GM19351 (cell line): ENCODE results near the gene CDC42EP4.

Experiments used
- ATAC-seq: cut with Tn5 transposase; IDR thresholded peaks from one replicate; pipeline ENCODE4 v1.9.1; 2021; ENCODE audit warnings: mild to moderate bottlenecking, moderate library complexity; ENCODE audit not compliant: unreplicated experiment

CDC42EP4 gene, protein sequence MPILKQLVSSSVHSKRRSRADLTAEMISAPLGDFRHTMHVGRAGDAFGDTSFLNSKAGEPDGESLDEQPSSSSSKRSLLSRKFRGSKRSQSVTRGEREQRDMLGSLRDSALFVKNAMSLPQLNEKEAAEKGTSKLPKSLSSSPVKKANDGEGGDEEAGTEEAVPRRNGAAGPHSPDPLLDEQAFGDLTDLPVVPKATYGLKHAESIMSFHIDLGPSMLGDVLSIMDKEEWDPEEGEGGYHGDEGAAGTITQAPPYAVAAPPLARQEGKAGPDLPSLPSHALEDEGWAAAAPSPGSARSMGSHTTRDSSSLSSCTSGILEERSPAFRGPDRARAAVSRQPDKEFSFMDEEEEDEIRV

DNA sequence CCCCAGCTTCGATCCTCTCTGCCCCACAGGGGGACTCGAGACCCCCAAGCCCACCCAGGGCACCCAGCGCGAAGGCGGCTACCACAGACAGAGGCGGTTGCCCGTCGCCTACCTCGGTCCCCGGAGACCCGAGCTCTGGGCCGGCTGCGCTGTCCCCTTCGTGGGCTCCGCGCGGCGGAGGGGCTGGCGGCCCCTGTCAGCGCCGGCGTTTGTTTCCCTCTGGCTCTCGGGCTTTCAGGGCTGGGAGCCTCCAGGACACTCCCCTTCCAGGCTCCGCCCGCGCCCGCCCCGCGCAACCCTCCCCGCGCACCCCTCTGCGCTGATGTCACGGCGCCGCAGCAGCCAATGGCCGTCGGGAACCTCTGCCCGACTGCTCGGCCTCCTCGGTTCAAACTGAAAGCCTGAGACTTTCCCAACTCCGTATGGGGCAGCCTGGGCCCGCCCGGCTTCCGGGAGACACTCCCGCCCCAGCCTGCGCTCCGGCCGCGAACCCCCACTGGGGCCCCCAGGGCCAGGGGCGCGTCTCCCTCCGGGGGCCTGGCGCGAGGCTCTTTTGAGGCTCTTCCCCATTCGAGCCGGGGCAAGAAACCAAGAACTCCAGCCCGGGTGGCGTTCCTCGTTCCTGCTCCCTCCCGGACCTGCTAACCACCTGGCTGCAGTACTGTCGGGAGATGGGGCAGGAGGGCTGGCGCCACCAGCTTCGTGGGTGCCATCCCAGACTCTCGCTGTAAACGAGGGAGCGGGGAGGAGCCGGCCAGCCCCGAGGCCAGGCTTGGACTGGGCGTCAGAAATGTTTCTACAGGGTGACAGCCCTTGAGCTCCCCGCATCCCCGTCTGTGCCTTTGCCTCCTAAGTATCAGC, at the start of gene CDC42EP4:
Gene CDC42EP4 (minus strand): TSS at position 221 of the 861 bp plus-strand sequence. CDS start 25,501 bp downstream, outside the sequence.
- ATAC-seq, result peak; percentile 92

DNA sequence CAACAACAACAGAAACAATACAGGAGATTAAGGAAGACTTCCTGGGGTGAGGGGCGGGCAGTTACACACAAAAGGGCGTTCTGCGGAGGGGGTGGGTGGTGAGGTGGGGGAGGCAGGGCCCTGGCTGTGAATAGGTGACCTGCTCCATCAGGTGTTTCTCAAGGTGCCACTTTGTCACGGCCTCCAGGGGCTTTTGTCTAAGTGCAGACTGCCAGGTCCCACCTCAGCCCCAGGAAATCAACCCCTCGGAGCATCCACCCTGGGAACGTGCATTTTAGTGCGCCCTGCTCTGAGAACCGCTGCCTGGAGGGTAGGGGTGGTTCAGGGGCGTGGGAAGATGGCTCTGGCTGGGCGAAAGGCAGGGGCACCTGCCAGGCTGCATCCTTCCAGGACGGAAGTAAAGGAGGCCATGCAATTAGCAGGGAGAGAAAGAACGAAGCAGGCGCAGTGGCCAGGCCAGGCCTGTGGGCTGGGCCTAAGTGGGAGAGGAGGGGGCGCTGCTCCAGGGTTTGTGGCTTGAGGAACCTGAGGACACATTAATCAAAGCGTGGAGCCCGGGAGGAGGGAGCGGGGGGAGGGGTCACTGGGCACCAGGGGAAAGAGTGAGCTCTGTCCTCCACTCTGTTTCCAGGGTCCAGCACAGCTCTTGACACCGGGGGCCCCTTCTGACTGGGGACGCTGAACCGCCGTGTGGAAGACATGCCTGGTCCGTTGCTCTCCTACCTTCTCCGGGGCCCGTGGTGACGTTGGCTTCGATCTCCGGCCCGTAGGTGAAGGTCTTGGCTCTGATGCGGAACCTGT, 49.4 kb upstream of the CDC42EP4 start:
- no peak for ATAC-seq

DNA sequence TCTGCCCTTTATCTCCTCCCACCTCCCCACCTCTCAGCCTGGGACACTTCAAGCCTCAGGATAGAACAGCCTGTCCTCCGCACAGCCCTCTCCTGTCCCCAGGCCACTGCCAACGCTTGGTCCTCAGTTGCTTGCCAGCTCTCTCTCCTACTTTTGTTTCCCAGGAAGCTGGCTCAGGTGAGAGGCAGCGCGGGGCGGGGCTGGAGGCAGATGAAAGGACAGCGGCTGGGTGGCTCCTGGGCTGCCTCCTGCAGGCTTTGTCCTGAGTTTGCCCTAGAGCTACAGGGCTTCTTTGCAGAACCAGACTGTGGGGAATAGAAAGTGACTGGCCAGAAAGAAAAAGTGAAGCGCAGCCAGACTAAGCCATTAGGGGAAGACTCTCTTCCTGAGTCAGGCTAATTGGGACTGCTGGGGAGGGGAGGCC, 48.2 kb upstream of the CDC42EP4 start:
- no peak for ATAC-seq

DNA sequence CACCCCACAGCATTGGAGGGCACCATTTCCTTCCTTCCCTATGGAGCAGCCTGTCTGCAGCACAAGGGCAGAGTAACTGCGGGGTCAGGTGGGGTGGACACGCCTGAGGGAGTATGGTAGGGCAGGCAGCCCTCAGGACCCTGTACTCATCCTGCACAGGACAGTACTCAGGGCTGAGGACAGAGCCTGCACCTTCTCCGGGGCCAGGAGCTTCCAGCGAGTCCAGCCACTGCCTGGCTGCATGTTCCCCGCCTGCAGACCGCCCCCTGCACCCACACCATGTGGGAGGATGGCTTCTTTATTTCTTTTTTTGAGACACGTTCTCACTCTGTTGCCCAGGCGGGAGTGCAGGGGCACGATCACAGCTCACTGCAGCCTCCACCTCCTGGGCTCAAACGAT, 47.6 kb upstream of the CDC42EP4 start:
- ATAC-seq, result no peak

DNA sequence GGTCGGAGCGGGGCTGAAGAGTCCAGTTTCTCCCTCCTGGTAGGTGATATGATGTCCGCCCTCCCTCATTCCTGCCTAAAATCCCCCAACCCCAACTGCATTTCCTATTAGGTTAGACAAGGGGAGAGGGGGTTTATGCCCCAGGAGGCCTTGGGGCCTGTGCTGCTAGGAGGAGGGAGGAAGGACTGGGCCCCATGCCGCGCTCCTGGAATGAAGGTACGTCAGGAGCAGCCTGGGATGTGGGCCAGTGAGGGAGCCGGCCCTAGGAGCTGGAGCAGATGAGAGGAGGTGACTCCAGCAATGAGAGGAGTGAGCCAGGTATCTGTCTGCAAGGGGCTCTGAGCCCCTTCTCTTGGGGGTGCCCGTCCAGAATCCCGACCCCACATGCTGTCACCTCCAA, 46.9 kb upstream of the CDC42EP4 start:
- ATAC-seq, result no peak

DNA sequence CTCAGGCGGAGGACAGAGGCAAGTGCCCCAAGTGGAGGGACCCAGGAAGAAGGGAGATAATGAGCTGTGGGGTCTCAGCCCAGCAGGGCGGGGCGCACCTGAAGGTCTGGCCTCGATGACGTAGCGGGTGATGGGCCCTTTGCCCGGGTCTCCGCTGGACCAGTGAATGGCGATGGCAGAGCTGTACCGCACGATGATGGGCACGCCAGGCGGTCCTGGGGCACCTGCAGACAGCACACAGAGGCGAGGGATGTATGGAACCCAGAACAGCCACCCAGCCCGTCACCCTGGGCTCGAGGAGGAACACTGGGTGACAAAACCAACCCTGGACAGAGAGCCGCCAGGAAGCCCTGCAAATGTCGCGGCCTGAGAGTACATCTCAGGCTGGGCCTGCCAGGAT, 46.2 kb upstream of the CDC42EP4 start:
- ATAC-seq, result no peak

DNA sequence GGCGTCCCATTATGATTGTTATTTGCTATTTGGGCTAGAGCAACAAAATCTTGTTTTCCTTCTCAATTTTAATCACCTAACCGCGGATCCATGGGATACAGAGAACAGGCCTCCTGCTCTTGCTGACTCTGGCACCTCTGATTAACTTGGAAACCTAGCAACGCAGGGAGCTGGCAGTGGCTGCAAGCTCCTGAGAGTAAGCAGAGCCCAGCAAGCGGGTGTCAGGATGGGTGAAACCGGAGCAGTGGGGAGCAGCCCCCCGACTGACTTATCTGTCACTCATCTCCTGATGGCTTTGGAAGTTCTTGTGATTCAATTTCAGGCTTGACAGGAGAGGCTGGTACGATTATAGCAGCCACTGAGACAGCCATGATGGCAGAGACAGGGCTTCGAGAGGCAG, 45.5 kb upstream of the CDC42EP4 start:
- ATAC-seq, result no peak

DNA sequence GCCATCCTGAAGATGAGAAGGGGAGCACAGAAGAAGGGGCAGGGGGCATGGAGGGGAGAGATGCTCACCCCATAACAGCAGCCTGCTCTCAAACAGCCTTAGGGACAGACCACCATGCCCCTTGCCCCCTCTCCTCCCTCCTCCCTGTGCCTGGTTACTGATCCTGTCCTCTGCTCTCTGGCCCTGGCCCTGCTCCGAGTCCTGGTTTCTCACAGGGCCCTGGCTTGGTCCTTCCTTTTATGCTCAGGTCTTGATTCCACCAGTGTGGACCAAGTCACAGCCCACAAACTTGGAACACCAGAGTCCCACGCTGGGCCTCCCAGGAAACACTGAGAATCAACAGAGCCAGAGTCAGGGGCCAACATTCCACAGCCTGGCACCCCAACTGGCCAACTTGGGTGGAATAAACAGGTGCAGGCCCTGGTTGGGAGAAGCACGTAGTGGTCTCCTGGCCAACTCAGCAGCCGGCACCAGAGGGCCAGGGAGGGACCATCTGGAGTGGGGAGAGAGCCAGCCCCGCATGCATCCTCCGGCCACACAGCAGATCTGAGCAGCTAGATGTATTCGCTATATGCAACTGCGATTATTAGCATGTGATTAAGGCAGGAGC, 44.9 kb upstream of the CDC42EP4 start:
- ATAC-seq, result no peak

DNA sequence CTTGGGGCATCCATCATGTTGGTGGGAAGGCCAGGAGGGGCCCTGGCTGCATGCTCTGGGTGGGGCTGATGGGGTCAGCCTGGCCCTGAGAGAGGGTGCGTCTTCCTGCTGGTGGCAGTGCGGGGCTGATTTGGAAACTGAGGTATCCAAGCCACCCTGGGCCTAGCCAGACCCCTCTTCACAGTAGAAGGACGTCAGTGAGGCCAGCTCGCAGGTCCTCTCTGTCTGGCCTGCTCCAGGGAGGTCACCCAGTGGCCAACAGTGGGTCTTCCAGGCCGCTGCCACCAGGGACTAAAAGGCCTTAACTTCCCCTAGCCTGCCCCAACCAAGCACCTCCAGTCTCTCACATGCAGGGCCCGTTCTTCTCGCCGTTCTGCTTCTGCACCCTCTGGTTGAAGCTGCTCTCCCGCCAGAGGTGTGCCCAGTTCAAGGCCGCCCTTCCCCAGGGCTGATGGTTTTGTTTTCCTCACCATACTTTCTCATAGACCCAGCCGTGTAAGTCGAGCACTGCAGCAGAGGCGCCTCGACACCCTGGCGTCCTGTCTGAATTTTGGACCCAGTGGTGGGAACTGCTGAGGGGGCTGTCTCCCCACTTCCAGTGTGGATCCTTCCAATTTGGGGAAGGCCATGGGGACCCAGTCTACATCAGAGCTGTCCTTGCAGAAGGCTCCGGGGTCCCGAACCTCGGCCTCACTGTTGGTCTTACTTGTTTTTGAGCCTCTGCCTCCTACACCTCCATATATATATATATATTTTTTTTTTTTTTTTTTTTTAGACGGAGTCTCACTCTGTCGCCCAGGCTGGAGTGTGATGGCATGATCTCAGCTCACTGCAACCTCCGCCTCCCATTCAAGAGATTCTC, 42.9 kb upstream of the CDC42EP4 start:
- no peak for ATAC-seq

DNA sequence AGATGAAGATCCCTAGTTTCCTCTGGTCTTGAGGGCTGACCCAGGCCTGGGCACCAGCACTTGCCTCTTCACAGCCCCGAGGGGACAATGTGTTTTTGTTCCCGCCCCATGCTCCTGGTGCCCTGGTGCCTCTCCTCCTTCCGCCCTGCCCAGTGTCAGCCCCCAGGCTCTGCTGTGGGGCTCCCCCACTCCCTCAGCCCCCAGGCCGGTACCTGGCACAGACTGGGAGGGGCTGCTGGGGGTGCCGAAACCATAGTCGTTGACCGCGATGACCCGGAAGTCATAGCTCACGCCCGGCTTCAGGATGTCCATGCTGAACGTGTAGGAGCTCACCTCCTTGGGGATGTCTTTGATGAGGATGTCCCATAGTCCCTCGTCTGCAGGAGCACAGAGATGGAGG, 40.5 kb upstream of the CDC42EP4 start:
- no peak for ATAC-seq

DNA sequence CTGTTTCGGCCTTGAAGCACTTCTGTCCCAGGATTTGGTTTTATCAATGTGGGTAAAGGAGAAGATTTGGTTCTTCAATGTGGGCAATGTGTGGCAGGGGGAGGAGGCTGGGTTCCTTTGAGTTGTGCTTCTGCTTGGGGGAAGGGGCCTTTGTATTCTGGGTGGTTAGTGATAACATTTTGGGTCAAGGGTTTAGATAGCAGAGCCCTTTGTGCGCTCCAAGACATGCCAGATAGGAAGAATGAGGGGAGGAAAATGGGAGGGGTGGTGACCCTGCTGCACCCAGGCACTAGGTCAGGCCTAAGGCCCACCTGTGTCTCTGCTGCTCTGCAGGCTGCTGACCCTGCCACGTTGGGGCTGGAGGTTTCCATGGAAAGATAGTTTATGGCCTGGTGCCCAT, 40.0 kb upstream of the CDC42EP4 start:
- no peak for ATAC-seq

DNA sequence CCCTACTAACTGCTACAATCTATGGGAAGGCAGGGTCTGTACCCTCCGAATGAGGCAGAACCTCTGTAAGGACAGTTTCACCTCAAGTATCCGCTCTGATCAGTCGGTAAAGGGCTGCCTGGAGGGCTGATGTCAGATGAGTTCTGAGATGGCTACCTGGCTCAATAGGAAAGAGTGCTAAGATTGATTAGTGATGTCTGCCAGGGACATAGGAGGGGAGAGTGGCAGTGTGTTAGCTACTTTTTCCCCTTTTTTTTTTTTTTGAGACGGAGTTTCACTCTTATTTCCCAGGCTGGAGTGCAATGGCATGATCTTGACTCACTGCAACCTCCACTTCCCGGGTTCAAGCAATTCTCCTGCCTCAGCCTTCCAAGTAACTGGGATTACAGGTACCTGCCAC, 39.1 kb upstream of the CDC42EP4 start:
- ATAC-seq, result no peak

DNA sequence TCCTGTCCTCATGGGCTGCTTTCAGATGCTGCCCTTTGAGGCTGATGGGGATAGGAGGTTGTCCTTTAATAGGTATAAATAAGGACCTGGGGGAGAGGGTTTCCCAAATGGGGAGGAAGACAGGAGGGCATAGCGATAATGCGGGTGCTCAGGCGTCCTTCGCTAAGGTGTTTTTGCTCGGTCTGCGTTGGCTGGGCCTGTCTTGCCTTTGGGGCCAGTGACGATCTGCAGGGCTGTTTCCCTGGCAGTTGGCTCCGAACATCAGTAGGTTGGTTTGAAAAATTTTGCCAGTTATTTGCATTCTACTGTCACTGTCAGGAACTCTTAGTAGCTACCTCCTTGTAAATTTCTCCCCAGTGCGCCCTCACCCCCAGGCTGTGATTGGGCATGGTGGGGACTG, 37.8 kb upstream of the CDC42EP4 start:
- ATAC-seq, result no peak

DNA sequence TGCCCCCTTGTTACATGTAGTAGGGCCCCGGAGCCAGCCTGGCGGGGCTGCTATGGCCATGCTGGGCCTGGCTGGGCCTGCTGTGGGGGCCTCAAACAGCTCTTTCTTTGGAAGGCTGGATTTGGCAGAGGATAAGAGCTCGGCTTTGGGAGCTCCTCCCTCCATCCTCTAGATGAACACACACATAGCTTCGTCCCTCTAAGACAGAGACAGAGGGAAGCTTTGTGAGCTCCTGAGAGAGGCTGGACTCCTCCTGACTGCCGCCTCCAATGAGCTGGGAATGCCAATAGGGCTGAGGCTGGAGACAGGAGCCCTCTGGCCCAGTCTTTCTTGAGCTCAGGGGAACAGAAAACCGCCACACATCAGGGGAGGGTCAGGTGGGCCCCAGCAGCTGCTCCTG, 37.3 kb upstream of the CDC42EP4 start:
- no peak for ATAC-seq

DNA sequence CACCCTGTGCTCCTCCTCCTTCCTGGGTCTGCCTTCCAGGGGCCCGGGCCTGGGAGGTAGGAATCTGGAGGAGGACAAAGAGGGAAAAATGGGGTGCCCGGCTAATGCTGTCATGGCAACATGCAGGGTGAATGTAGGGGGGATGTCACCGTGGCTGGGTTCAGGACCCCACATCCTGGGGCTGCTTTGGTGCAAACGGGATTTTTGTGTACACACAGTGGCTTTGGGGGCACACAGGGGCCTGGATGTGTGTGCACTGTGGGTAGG, 37.0 kb upstream of the CDC42EP4 start:
- no peak for ATAC-seq

DNA sequence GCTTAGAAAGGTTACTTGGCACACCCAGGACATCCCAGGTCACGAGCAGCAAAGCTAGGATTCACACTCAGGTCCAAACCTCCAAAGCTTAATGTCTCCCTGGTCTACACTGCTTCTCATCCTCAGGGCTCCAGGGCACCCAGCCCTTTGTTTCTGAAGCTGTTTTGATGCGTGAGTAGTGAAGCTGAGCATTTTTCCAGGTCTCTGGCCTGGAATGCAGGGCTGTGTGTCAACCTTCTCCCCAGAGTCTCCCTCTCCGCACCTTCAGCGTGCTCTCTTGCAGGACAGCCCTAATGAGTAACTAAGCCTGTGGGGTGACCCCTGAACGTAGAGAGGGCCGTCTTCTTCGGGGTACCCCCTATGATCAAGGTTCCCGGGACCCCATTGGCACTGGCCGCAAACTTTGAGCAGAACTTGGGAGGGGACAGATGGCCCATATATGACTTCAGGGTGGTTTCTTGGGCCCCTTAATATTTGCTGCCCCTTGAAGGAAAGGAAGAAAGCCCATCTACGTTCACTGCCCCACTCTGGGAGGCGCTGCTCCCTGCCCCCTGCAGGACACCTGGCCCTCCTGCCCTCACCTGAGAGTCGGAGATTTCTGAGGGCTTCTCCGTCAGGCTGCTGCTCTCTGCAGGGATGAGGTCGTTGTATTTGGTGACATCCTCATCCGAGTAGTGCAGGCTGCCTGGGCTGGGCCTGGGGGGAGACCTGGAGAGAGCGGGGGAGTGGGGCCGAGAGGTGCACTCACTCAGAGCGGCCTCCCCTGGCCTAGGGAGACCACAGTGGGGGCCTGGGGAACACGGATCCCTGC, 36.4 kb upstream of the CDC42EP4 start:
- no peak for ATAC-seq

DNA sequence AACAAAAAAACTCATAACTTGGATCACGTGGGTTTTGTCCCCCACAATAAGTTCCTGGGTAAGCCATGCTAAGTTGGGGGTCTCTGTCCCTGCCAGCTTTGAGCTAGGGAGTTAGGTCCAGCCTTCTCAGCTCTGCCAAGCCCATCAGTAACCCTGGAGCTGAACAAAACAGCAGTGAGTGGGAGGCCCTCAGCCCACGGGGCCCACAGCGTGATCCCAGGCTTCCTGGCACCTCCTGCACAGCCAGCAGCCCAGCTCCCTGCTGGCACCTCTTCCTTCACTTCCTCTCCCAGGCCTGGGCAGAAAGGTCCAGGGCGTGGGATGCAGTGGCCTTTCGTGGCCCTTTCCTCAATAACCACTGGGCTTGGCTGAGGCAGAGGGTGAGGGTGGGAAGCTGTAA, 35.5 kb upstream of the CDC42EP4 start:
- no peak for ATAC-seq

DNA sequence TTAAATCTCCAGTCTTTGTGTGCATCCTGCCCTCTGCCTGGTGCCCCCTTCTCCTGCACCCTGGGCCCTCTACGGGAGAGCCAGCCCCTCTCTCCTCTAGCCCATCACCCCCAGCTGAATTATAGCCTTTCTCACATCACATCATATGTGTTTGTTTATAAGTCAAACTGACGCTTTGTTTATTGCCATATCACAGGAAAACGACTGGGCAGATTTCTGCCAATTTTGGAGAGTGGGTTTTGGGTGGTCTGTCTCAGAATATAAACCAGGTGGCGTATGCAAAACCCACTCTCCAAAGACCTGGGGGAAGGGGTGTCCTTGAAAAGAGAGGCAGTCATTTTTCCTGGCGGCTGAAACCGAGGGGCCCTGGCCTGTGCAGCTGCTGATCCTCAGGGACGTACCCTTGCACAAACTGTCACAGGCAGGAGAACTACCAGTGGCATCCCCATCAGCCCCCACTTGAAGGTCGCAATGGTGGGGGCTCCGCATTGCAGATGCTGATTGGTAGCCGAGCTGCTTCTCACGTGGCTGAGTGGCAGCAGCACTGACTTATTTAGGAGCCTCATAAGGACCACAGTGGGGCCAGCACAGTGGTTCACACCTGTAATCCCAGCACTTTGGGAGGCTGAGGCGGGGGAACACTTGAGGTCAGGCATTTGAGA, 34.8 kb upstream of the CDC42EP4 start:
- no peak for ATAC-seq
